Measurements from ENCODE around the gene CDC42BPB. TPM values are rescaled to one million over a fixed set of nuclear protein-coding genes. Genes with fewer than 3 reads are reported as not detected.

CDC42BPB gene
- total and polyA plus RNA-seq, 2 donors (not counting 1 experiment from before 2014, with no cell fraction given) = 44.8 to 98.3 TPM

DNA sequence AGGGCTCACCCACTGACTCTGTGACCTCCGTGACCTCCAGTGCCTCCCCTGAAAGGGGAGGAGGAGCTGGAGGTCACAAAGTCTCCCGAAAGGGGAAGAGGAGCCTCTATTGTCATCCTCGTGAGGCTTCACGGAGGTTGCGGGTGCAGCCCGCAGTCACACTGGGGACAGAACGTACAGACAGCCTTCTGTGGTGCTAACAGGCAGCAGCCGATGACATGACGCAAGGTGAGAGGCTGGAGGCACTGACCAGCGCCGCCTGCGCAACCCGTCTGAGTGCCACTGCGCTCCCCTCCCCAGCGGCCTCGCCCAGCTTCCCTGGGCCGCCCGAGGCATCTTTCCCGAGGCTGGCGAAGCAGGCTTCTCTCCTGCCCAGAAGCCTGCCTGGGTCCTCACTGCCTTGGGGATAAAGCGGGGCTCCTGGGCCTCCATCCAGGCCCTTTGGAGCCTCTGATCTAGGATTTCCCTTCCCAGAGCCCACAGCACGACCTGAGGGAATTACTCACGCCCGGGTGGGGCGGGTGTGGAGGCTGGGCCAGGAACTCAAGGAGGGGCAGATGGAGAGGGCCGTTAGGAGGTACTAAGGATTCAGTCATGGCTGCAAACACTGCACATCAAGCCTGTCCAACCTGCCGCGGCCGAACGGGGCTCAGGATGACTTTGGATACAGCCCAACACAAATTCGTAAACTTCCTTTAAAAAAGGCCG lies 14.3 kb upstream of the CDC42BPB start:
- Histone ChIP-seq H3K27ac (ENCODE audit: insufficient read depth, low read length) (no peak overlapping the region), H3K36me3 (ENCODE audit: control insufficient read depth, insufficient read depth, low read length) (no peaks in the 10 kb centered on the region), H3K4me2 (ENCODE audit: extremely low read depth, insufficient read depth, low read length) (no peak overlapping the region), H3K9ac (ENCODE audit: insufficient read depth, low read length) (no peak overlapping the region), H4K20me1 (ENCODE audit: control insufficient read depth, extremely low read depth, insufficient read depth, low read length) (no peaks in the 10 kb centered on the region), H3K4me3 (replicated peaks in 1 of 4; ENCODE audit: control extremely low read depth in 1 of 4, insufficient read depth in 1 of 4, low read depth in 3 of 4, low read length in 4 of 4) (no peak overlapping the region), H3K9me3 (ENCODE audit: control insufficient read depth, insufficient read depth, low read depth, low read length) (no peaks in the 10 kb centered on the region), H3K27me3 (ENCODE audit: control insufficient read depth, insufficient read depth, low read length) (no peaks in the 10 kb centered on the region), H3K79me2 (ENCODE audit: control insufficient read depth, insufficient read depth, low read length) (no peaks in the 10 kb centered on the region), H3K4me1 (ENCODE audit: control insufficient read depth, extremely low read depth, insufficient read depth, low read length) (peaks cover 4% of the 10 kb centered on the region), H2AFZ (ENCODE audit: low read length) (no peak overlapping the region)
- no peak for DNase-seq (ENCODE audit: low read depth in 2 of 2)
- TF ChIP-seq CTCF (conservative IDR thresholded peaks at IDR 0.05 in 1 of 2, IDR thresholded peaks at IDR 0.05 in 1 of 2; ENCODE audit: low read depth in 1 of 2, low read length in 2 of 2) (no peak), EZH2 (IDR thresholded peaks at IDR 0.05; ENCODE audit: low read length, missing control alignments) (no peak)

- TF ChIP-seq CTCF (conservative IDR thresholded peaks at IDR 0.05 in 1 of 2, IDR thresholded peaks at IDR 0.05 in 1 of 2; ENCODE audit: low read depth in 1 of 2, low read length in 2 of 2) = no peak
- no peak for TF ChIP-seq EZH2 (IDR thresholded peaks at IDR 0.05; ENCODE audit: low read length, missing control alignments)
- Histone ChIP-seq H2AFZ (ENCODE audit: low read length) (no peak overlapping the region), H3K27me3 (ENCODE audit: control insufficient read depth, insufficient read depth, low read length) (no peaks in the 10 kb centered on the region), H3K27ac (ENCODE audit: insufficient read depth, low read length) (no peak overlapping the region), H3K4me2 (ENCODE audit: extremely low read depth, insufficient read depth, low read length) (no peak overlapping the region), H4K20me1 (ENCODE audit: control insufficient read depth, extremely low read depth, insufficient read depth, low read length) (no peaks in the 10 kb centered on the region), H3K79me2 (ENCODE audit: control insufficient read depth, insufficient read depth, low read length) (no peaks in the 10 kb centered on the region), H3K9ac (ENCODE audit: insufficient read depth, low read length) (no peak overlapping the region), H3K36me3 (ENCODE audit: control insufficient read depth, insufficient read depth, low read length) (no peaks in the 10 kb centered on the region), H3K4me3 (replicated peaks in 1 of 4; ENCODE audit: control extremely low read depth in 1 of 4, insufficient read depth in 1 of 4, low read depth in 3 of 4, low read length in 4 of 4) (no peak overlapping the region), H3K4me1 (ENCODE audit: control insufficient read depth, extremely low read depth, insufficient read depth, low read length) (peaks cover 4% of the 10 kb centered on the region), H3K9me3 (ENCODE audit: control insufficient read depth, insufficient read depth, low read depth, low read length) (no peaks in the 10 kb centered on the region)
- no peak for DNase-seq (ENCODE audit: low read depth in 2 of 2)
Observed at GRCh38 chr14:103070971-103071542, 13.7 kb upstream of the CDC42BPB start.

- Histone ChIP-seq H3K79me2 (ENCODE audit: control insufficient read depth, insufficient read depth, low read length) (no peaks in the 10 kb centered on the region), H4K20me1 (ENCODE audit: control insufficient read depth, extremely low read depth, insufficient read depth, low read length) (no peaks in the 10 kb centered on the region), H3K27ac (ENCODE audit: insufficient read depth, low read length) (no peak overlapping the region), H2AFZ (ENCODE audit: low read length) (no peak overlapping the region), H3K9me3 (ENCODE audit: control insufficient read depth, insufficient read depth, low read depth, low read length) (no peaks in the 10 kb centered on the region), H3K27me3 (ENCODE audit: control insufficient read depth, insufficient read depth, low read length) (no peaks in the 10 kb centered on the region), H3K4me3 (replicated peaks in 1 of 4; ENCODE audit: control extremely low read depth in 1 of 4, insufficient read depth in 1 of 4, low read depth in 3 of 4, low read length in 4 of 4) (no peak overlapping the region), H3K9ac (ENCODE audit: insufficient read depth, low read length) (no peak overlapping the region), H3K4me1 (ENCODE audit: control insufficient read depth, extremely low read depth, insufficient read depth, low read length) (peaks cover 4% of the 10 kb centered on the region), H3K36me3 (ENCODE audit: control insufficient read depth, insufficient read depth, low read length) (no peaks in the 10 kb centered on the region), H3K4me2 (ENCODE audit: extremely low read depth, insufficient read depth, low read length) (no peak overlapping the region)
- no peak for TF ChIP-seq CTCF (conservative IDR thresholded peaks at IDR 0.05 in 1 of 2, IDR thresholded peaks at IDR 0.05 in 1 of 2; ENCODE audit: low read depth in 1 of 2, low read length in 2 of 2)
- no peak for TF ChIP-seq EZH2 (IDR thresholded peaks at IDR 0.05; ENCODE audit: low read length, missing control alignments)
- no peak for DNase-seq (ENCODE audit: low read depth in 2 of 2)
Observed at GRCh38 chr14:103070263-103070885, 13.0 kb upstream of the CDC42BPB start.

Data from fibroblast of lung (primary cell).